Stimulated activated CD4-positive, alpha-beta T cell treated with anti-CD3 and anti-CD28 coated beads, Interleukin-12 subunit alpha, Interleukin-12 subunit beta, amount 100 ng/mL, for 48 hours (primary cell): ENCODE measurements around the gene CPED1.
"Not testable (repeated sequence)": the region's sequence is repeated elsewhere in the genome, so short reads cannot be mapped to it uniquely, and the experiment has no call there.

ENCODE experiments used
- DNase-seq, 3 donors: peaks; one replicate each; pipeline ENCODE4 v3.0.0-alpha.2; 2020; ENCODE audit warnings: low read depth in 2 of 3, low spot score in 1 of 3

Gene CPED1

DNA sequence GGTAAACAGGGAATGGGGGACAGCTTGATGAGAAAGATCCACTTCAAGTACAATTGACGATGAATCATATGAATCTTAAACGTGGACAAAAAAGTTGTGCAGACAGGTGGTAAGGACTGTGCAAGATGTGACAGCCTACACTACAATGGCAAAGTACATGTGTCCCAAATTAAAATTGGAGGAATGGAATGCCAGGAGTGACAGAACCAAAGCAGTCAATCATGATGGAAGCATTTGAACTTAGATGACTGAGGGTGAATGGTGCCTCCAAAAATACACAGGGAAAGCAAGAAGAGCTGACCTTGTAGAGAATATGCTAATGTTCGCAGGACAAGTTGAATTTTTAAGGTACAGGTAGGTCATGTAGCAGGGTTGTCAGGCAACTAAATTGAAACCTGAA is 189.9 kb downstream of the CPED1 start:
- no peak for DNase-seq

DNA sequence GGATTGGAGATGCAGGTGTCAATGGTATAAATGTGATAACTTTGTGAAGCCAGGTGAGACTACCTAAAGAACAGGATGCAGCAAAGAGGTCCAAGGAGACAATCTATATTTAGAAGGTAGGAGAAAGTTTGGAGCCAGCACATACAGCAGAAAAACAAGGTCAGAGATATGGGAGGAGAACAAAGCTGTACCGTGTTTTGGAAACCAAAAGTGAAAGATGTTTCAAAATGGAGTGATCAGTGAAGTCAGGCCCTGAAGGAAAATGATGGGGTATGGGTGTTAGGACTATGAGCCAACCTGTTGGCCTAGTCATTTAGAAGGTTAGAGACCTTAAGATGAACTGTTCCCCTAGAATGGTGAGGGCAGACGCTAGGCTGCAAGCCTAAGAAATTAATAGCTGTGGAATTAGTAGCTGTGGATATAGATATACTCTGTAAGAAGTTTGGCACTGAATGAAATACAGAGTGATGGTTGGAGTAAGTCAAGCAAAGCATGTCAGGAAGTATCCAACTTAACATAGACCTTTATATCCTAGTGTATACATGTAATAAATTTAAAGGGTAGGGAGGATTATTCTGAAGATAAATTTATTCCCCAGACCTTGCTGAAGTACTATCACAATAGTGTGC is 190.5 kb downstream of the CPED1 start:
- DNase-seq: no peak

- no peak for DNase-seq
Observed at GRCh38 chr7:121180436-121181063, 192.0 kb downstream of the CPED1 start.

DNA sequence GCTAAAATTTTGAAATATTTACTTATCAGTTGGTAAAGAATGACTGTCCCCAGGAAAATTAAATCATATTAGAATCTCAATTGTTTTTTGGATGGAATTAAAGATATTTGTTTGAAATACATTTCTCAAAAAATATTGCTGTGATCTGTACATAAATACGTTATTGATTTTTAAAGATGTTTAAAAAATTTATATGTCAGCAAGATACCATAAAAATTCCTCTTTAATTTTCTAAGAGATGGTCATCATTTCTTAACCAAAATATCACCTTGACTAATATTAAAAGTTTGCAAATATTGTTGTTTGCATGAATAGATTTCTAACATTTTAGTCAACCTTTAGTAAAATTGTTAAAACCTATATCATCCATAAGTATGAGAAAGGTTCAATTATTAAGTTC is 192.8 kb downstream of the CPED1 start:
- DNase-seq: no peak

DNA sequence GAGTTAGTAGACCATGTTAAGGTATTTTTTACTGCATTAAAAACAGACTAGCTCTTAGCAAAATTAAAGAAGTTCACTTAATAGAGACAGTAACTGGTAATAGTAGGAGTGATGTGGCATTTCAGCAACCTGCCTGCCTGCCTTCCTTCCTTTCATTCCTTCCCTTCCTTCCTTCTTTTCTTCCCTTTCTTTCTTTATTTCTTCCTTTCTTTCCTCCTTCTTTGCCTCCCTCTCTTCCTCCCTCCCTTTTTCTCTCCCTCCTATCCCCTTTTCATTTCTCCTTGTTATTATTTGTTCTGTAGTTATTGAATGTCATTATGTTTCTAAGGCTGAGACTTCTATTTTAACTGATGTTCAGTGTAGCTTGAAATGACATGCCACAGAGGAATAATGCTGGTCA is 193.8 kb downstream of the CPED1 start:
- DNase-seq: no peak

- no peak for DNase-seq
Observed at GRCh38 chr7:121182902-121183301, 194.4 kb downstream of the CPED1 start.

- not testable (repeated sequence) for DNase-seq
Observed at GRCh38 chr7:121183883-121184282, 195.4 kb downstream of the CPED1 start.

DNA sequence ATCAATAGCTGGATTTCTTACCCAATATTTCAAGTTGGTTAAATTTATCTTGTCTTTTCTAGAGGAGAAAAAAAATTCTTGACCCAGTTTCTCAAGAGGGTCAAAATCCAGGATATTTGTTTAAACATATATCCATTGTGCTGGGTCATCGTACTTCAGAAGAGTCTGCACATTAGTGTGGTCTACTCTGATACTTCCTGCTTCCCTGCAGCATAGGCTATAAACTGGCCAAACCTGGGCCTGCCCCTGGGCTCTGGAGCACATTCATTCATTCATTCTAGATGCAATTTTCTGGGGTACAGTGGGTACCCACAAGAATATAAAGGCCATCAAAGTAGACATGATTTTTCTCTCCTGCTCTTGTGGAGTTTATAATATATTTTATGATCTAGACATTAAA is 198.2 kb downstream of the CPED1 start:
- no peak for DNase-seq

GRCh38 chr7:121187222-121187621 is 198.7 kb downstream of the CPED1 start:
- DNase-seq: no peak

DNA sequence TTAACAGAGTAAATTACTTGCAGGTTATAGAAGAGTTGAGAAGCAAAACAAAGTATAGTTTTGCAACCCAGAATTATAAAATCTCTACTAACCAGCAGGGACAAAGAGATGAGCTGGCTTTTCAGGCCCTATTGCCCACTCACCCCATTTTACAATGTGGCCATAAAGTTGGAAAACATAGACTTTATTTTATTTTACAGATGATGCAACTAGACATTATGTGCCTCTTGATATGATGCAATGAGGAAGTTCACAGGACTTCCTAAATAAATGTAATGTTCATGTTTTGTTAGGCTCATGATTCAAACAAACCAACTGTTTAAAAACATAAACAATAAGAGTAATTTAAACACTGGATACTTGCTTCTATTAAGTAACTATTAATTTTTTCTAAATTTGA is 199.2 kb downstream of the CPED1 start:
- no peak for DNase-seq

DNA sequence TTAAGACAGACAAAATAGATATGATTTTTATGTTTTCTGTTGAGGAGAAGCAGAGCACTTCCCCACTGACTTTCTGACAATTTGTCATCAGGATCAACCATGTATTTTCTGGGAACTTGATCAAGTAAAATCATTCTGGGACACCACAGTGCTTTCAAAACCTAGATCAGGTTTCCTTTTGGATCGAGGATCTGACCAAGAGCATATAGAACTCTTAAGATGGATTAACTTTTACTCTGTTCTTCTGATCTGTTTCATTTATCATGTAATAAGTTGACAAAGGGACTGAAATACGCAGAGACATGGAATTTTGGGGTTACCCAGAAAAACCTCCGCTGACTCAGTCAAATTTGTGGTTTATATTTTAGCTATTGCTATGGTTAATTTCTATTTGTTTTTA is 204.3 kb downstream of the CPED1 start:
- no peak for DNase-seq

DNA sequence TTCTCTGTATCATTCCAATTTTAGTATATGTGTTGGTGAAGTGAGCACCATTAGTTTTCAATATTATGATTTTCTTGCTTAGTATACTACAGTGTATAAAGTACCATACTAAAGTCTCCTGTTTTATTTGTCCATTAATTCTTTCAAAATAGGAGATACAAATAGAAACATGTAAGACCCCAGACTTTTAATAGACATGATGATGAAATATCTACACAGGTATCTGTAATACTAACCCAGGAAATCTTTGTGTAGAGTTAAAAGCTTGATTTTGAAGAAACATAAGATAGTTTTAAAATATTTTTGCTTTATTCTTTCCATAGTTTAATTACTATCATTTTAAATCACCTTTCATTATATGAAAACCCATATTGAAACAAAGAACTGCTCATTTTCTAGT is 206.5 kb downstream of the CPED1 start:
- DNase-seq: no peak

DNA sequence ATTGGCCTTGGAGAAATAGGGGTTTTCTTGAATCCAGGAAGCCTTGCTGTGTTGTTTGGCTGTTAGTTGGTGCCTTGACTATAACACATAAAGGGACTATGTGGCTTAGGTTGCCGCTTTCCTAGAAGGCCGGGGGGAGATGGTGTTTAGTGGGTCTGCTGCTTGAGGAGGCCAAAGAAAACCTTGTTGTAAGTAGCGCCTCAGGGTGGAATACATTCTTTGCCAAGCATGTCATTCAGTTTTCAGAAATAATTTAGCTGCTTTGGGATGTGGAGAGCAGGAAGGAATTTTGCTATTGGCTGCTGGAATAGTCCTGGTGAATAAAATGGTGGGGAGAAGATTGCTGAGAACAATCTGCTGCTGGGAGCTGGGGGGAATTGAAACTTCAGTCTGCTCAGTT is 207.4 kb downstream of the CPED1 start:
- no peak for DNase-seq

DNA sequence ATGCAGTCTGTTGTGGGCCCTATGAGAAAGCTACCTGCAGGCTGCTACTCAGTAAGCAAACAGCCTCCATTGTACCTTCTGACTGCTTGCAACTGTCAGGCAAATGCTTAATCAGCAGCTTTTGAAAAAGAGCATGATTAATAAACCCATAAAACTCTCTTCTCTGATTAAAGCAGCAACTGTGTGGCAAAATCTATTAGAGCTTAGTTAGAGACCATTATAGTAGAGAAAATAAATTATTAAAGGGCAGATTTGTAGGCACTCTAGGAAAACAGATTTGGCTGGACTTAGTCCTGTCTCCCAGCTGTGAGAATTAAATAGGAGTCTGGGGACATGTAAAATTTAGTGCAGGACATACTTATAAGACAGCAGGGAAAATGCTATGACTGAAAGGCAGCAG is 207.8 kb downstream of the CPED1 start:
- DNase-seq: no peak

DNA sequence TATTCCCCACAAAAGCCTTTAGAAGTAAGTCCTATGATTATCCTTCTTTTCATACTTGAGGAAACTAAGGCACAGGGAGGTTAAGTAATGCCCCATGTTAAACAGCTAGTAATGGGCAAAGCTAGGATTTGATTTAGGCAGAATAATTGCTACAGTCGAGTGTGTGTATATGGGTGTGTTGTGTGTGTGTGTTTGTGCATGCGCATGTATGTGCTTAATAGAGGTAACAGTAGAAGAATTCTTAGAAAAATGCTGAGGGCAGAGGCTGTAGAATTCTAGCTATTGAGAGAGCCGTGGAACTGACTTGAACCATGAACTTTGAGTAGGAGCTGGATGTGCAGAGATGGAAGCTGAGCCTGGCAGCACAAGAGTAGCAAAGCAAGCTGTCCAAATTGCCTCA is 208.9 kb downstream of the CPED1 start:
- DNase-seq: no peak

- DNase-seq: no peak
Observed at GRCh38 chr7:121198502-121198901, 210.0 kb downstream of the CPED1 start.

DNA sequence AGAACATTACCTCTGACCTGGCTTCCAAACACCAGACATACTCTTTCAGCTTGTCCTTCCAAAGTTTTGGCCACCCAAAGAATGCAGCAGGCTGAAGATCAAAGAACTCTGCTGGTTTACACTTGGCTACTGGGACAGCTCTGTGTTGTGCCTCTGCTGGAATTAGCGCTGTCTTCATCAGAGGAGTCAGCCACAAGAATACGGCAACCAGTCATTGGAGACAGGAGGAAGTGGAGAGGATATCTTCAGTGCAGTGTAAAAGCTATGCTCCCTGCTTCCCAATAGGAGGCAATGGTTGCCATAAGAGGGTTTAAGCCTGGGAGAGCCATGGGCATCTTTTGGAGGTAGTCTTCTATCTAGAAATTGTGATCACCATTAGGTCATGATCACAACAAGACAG is 213.6 kb downstream of the CPED1 start:
- DNase-seq: no peak

DNA sequence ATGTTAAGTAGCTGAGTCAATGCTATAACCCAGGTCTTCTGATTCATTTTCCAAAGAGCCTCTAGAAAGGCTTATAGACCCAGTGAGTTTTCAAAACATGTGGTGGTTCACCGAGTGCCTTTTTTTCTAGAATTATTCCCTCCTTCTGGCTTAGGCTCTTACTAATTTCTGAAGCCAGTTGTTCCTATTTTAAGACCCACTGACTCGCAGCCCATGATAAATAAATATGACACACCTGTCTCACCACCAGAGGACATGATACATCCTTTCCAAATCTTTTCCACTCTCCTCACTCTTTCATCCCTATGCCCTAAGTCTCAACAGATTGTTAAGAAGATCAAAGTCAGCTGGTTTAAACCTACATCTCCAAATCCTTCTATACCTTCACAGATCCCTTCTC is 214.3 kb downstream of the CPED1 start:
- DNase-seq: no peak

DNA sequence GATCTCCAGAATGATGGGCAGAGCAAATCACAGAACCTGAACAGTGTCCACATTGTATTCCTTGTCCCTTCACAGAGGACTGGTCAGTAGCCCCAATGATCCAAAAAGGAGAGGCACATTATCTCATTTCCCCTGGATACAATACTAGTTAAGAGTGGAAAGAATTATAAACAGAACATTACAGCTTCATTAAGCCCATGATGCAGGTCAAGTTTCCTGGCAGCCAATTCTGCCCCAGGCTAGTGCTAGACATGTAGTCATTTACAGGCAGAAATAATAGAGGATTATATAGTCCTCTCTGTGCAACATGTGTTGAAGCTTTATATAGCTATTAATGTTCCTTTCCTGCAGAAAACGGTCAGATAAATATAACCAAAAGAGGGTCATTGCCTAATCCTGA is 216.0 kb downstream of the CPED1 start:
- DNase-seq: no peak

GRCh38 chr7:121205777-121206176 is 217.3 kb downstream of the CPED1 start:
- no peak for DNase-seq

- no peak for DNase-seq
Observed at GRCh38 chr7:121211253-121211652, 222.7 kb downstream of the CPED1 start.

DNA sequence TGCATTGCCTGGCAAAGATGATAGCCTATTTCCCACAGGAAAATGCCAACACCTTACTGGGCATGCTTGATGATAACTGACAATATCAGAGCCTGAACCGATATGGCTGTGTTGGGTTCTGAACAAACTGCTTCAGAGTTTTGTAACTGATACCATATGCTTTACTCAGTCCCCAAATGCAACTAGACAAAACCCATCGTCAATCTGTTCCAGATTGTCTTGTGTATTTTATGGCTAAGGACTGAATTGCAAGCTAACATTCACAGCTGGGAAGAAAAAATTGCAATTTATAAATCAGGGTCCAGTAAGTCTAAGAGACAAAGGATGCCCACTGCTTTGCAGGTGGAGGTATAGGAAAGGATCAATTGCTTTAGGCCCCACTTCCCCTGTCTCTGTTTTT is 223.5 kb downstream of the CPED1 start:
- DNase-seq: no peak

- DNase-seq: no peak
Observed at GRCh38 chr7:121214657-121215056, 226.1 kb downstream of the CPED1 start.
